Inferior parietal cortex (tissue), 1 donor: Measurements from ENCODE around the gene SERPINI1.

Experiments
- DNase-seq: peaks from one replicate; pipeline ENCODE4 v3.0.0-alpha.2; 2016; ENCODE audit errors: extremely low spot score

Gene SERPINI1

GRCh38 chr3:167734498-167735232, 856 bp upstream of the SERPINI1 start, which contains the start of gene PDCD10:
Gene PDCD10 (minus strand): TSS chr3:167734892. CDS start chr3:167720157, 14,735 bp downstream.
- DNase-seq, result peak; percentile 99

- peak; percentile 54 for DNase-seq
Observed at GRCh38 chr3:167736264-167736787, 805 bp downstream of the SERPINI1 start.

- no peak for DNase-seq
Observed at GRCh38 chr3:167736997-167737396, 1.5 kb downstream of the SERPINI1 start.

DNA sequence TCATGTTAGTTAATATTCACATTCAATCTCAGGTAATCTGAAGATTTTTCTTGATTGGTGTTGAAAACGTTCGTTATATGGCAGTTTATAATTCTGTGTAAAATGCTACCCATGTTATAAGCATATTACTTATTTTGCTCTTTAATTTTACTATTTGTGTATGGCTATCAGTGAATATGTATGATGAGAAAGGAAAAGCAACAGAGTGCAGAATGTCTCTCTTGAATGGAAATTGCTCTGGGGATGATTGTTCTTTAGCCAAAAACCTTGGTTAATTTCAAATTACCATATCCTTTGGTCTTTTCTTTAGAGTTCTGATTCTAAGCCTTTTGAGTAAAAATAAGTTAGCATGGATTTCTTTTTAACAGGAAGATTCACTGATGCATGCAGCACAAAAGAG, 2.5 kb downstream of the SERPINI1 start:
- DNase-seq, result peak; percentile 43

DNA sequence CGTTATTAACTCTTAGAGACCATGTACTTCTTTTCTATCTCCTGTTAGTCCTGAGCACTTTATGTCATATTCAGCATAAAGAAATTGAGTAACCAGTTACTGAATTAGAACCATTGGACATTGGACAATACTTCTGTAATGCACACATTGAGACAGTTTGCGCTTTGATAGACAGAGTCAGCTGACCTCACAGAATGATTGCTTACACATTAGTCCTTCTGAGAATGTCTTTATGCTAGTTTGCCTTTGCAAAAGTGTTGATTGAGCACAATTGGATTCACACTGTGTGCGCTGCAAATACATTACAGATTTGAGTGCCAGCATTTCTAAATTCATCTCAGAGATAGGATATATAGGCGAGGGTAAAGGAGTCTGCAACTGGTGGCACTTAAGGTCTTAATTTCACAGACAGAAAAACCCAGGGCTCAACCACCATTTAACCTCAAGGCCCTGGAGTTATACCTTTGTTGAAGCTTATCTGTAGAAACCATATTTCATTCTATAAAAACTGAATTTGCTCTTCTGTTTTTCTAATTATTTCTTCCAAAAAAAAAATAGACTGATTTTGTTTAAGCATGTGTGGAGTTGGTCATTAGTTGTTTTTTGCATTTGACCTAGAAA, 3.8 kb downstream of the SERPINI1 start:
- peak; percentile 75 for DNase-seq

DNA sequence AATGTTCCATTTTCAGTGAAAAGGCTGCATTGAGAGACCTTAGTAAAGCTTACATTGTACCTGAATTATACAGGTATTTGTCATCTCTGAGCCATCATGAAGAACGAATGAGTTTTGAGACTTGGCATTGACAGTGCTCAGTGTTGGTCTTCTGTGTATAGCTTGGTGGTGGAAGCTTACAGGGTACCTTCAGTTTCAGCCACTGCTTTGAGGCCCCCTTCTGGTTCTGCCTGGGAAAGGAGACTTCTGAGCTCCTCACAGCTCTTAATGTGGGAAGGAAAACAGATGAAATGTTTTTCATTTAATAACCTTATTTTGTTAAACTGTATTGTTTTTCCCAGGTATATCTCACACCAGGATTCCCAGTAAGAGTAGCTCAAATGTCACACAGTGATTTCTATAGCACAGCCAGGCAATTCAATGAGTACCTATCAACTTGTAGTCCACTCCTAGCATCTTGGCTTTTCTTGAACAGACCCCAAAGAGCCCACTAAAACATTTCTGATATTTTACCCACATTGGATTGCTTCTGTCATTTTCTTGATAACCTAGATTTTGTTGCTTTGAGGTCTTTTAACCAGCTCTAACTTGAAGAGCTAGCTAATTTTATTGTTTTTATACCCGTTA, 5.6 kb downstream of the SERPINI1 start:
- peak; percentile 75 for DNase-seq

GRCh38 chr3:167742338-167742737, 6.8 kb downstream of the SERPINI1 start:
- DNase-seq, result peak; percentile 51

- DNase-seq, result no peak
Observed at GRCh38 chr3:167743799-167744198, 8.3 kb downstream of the SERPINI1 start.

DNA sequence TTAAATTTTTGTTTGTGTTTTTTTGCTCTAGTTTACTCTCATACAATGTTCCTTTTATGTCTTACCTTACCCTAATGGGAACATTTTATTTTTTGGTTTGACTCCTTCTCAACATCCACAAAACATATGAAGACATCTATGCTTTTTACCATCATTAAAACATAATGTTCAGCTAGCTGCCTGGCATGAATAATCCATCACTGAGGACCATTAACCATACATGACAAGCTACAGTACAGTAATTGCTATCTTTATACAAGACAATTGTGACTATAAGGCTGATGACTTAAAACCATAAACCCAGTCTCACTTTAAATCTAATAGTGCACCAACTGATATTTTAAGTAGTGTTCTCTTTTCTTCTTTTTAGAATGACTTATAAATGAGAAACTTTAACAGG, 13.7 kb downstream of the SERPINI1 start:
- DNase-seq, result no peak

DNA sequence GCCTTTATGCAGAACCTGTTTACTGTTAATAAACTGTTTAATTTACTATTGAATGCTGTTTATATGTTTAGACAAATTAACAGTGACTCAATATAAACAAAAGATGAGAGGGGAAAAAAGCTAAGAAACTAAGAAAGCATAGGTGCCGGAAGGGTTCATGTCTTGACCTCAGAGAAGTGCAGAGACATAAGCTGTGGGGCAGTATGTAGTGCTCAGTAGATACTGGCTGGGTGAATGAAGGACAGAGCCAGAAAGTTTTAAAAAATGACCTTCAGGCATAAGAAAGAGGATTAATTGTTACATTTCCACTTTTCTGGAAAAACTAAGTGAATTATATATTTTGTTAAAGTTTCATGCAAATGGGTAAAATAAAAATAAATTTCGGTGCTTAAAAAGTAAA, 14.2 kb downstream of the SERPINI1 start:
- DNase-seq, result no peak

DNA sequence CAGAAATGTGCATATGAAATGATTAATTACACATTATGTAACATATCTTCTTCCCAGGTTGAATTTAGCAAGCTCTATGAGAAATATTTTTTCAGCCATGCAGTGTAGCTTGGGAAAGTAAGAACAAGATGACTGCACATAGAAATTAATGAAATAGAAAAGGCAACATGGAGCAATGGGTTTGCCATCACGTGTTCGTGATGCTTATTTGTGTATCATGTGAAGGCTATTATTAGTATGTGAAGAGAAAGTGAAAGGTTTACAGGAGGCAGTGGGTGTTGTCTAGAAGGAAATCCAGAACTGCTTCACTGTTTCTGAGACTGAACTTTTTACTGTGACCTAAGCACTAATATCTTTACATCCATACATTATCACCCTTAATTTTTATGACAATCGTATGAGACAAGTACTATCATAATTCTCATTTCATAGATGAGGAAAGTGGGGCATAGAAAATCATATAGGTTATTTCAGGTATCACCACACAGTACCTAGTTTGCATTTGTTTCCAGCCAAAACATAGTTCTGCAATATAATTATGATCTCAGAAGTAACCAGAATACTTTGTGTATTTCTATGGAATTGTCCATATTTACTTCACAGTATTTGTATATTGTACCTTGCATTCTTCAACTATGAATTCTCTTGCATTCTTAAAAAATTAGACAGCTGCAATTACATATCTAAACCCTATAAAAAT, 14.9 kb downstream of the SERPINI1 start:
- DNase-seq, result no peak

- no peak for DNase-seq
Observed at GRCh38 chr3:167754049-167754448, 18.5 kb downstream of the SERPINI1 start.

DNA sequence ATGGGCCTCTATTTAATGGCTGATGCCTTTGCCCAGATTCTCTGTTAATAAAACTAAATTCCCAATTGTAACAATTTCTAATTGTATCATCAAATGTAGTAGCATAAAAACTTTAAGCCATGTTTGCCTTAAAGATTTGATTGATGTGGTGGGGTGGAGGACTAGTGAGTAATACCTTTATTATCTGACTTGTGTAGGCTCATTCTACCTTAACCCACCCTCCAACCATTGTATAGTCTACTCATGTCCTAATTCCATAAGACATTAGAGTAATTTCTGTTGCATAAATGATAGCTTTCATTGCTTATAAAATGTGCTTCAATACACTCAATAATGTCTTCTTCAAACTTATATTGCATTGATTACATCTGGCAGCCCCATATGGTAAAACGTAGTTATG, 25.8 kb downstream of the SERPINI1 start:
- DNase-seq, result no peak

- no peak for DNase-seq
Observed at GRCh38 chr3:167762296-167762695, 26.8 kb downstream of the SERPINI1 start.

GRCh38 chr3:167772992-167773391, 37.5 kb downstream of the SERPINI1 start:
- DNase-seq, result no peak

DNA sequence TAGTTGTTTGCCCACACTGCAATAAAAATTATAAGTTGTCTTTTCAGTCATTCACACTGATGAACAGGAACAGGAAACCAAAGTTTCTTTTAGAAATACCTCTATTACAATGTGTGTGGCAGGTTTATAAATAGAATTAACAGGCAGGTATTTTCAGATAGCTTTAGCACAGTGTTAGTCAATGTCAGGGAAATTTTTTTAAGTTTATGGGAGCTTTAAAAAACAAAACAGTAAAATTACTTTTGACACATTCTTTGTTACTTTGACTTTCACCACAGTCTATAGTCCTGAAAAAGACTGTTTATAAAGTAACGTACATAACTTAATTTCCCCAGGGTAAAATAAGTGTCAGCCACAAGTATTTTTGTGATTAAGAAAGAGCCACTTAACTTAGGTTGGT, 38.1 kb downstream of the SERPINI1 start:
- no peak for DNase-seq

DNA sequence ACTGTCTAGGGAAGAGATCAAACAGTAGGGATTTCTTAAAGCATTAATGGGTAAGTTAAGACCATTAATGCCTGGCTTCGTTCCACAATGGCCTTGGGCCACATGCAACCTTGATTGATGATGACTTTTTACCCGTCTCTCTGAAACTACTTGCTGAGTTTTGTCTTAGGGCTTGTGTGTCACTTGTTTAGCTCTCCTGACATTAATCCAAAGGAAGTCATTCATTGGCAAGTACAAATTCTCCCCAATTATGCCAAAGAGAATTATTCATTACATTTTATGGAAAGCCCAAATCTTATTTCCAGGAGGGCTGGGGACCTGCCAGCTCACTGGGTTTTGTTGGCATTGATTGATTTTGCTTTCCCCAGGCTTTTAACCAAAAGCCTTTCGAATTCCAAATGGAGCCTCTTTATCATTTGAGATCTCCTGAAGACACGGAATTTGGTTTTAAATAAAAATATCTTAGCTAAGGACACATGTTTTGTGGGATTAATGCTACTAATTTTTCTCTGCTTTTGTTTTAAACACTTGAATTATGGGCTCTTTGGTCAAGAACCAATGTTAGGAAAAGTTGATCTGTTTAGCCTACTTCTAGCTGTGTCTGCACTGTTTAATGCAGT, 40.7 kb downstream of the SERPINI1 start:
- DNase-seq, result no peak

- DNase-seq, result no peak
Observed at GRCh38 chr3:167777356-167777755, 41.8 kb downstream of the SERPINI1 start.

DNA sequence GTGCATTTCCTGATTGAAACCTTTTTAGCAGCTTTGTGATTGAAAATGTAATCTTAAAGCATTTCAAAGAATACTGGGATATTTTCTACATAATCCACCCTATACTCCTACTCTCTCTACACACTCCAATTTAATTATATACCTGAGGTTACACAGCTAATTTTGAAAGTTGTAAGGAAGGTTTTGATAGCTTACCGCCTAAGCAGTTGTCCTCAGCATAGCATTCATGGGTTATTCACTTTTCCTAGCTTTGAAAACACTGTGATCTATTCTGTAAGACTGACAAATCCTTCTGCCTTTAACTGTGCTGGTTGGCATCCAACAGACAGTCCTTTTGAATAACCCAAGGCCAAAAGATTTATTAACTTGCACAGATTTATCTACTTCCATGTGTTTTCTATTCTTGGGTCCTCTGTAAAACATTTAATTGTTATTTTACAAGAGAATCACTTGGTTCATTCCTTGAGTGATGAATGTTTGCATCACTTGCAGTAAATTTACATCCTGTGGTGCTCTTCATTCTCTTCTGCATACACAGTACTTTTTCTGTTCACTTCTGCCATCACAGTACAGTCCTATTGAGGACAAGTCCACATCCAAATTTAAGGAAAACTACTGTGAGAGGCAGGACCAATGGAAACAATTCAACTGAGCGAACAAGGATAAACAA, 44.8 kb downstream of the SERPINI1 start:
- DNase-seq, result peak; percentile 25

DNA sequence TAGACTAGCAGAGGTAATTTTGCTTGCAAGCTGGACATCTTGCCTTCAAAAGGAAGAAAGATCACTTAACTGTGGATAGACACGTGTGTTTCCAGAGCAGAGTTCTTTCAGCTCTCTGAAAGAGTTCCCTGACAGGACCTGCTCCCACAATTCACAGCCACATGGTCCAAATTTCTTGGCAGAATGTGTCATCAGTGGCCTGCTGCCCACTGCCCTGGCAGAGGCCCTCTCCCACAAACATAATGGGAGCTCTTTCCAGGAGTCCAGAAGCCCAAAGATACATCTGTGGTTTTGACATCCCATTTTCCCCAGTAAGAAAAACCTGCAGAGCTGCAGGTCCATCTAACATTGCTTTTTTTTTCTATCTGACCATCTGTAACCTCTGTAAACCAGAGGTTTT, 48.3 kb downstream of the SERPINI1 start:
- peak; percentile 47 for DNase-seq

- no peak for DNase-seq
Observed at GRCh38 chr3:167785790-167786189, 50.3 kb downstream of the SERPINI1 start.
